ENCODE results near the gene SERP2. TPM values are rescaled to one million over a fixed set of nuclear protein-coding genes. Genes with fewer than 3 reads are reported as not detected.

The SERP2 gene
- total RNA-seq, 1 experiment from 2014 or later = not detected

GRCh38 chr13:44365899-44366298 lies 7.7 kb upstream of the SERP2 start:
- peaks cover 53% of the 10 kb centered on the region for H3K4me1 Mint-ChIP-seq (ENCODE audit: low read depth, unreplicated experiment)
- Histone ChIP-seq H3K27me3 (replicated peaks; ENCODE audit: control insufficient read depth, insufficient read depth, low read length) (no peaks in the 10 kb centered on the region), H3K4me1 (peaks cover 87% of the 10 kb centered on the region), H3K36me3 (ENCODE audit: control insufficient read depth, insufficient read depth, low read length) (no peaks in the 10 kb centered on the region), H3K9me3 (no peaks in the 10 kb centered on the region), H3K4me3 (ENCODE audit: low read depth, low read length) (no peak overlapping the region)
- DNase-seq = no peak
- POLR2A ChIA-PET = interaction anchor here (3.0 kb wide), 1 partner anchor 71 kb away, joined by 11 read pairs; no protein-coding TSS in a partner anchor
- no peaks in the 10 kb centered on the region for H3K36me3 Mint-ChIP-seq (ENCODE audit: insufficient read depth, unreplicated experiment)
- BruUV-seq (replicated peaks) = no TSS peak
- no peak overlapping the region for H3K27ac Mint-ChIP-seq (ENCODE audit: unreplicated experiment)
- TF ChIP-seq, protein P1, sequence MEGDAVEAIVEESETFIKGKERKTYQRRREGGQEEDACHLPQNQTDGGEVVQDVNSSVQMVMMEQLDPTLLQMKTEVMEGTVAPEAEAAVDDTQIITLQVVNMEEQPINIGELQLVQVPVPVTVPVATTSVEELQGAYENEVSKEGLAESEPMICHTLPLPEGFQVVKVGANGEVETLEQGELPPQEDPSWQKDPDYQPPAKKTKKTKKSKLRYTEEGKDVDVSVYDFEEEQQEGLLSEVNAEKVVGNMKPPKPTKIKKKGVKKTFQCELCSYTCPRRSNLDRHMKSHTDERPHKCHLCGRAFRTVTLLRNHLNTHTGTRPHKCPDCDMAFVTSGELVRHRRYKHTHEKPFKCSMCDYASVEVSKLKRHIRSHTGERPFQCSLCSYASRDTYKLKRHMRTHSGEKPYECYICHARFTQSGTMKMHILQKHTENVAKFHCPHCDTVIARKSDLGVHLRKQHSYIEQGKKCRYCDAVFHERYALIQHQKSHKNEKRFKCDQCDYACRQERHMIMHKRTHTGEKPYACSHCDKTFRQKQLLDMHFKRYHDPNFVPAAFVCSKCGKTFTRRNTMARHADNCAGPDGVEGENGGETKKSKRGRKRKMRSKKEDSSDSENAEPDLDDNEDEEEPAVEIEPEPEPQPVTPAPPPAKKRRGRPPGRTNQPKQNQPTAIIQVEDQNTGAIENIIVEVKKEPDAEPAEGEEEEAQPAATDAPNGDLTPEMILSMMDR (IDR thresholded peaks at IDR 0.05; ENCODE audit: insufficient read depth in 1 of 2, low read depth in 1 of 2, low read length in 1 of 2, severe bottlenecking in 1 of 2, unreplicated experiment in 1 of 2) = no peak
- H3K27me3 Mint-ChIP-seq (ENCODE audit: insufficient read depth, unreplicated experiment) = no peaks in the 10 kb centered on the region
- H3K4me3 Mint-ChIP-seq (ENCODE audit: unreplicated experiment) = no peak overlapping the region
- H3K9me3 Mint-ChIP-seq (ENCODE audit: unreplicated experiment) = no peaks in the 10 kb centered on the region
- intact Hi-C loops (cut with micrococcal nuclease; ENCODE audit: unreplicated experiment) = loop anchor here (5.0 kb wide), 3 partner anchors 84 to 314 kb away; no protein-coding TSS in a partner anchor
- CTCF ChIA-PET = no interaction called here

DNA sequence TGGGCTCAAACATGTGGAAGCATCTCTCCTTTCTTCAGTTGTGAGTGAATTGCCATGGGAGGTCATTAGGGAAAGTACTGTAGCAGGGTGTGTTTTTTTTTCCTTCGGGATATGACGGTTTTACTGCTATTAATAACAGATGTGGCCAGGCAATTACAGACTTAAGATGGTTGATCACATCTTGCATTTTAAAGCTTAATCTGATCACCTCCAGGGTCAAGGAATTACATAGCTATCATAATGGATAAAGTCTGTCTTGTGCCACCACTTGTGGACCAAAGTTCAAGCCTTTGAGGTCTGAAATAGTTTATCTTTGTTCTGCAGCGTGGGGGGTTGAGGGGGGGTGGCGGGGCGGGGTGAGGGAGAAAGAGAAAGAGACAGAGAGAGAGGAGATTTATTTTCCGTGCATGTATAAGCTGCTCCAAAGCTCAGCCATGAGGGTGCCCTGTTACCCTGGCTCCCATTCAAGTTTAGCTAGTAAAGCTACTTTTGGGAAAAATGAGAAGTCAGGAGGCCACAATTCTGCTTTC lies 5.5 kb upstream of the SERP2 start:
- Histone ChIP-seq H3K27me3 (replicated peaks; ENCODE audit: control insufficient read depth, insufficient read depth, low read length) (no peaks in the 10 kb centered on the region), H3K9me3 (no peaks in the 10 kb centered on the region), H3K4me1 (peaks cover 82% of the 10 kb centered on the region), H3K4me3 (ENCODE audit: low read depth, low read length) (no peak overlapping the region), H3K36me3 (ENCODE audit: control insufficient read depth, insufficient read depth, low read length) (no peaks in the 10 kb centered on the region)
- intact Hi-C loops (cut with micrococcal nuclease; ENCODE audit: unreplicated experiment) = loop anchor here (1.0 to 5.0 kb wide), 6 partner anchors 19 to 316 kb away; no protein-coding TSS in a partner anchor
- Mint-ChIP-seq H3K4me1 (ENCODE audit: low read depth, unreplicated experiment) (peaks cover 66% of the 10 kb centered on the region), H3K9me3 (ENCODE audit: unreplicated experiment) (no peaks in the 10 kb centered on the region), H3K27ac (ENCODE audit: unreplicated experiment) (peak overlapping the region; percentile 62), H3K27me3 (ENCODE audit: insufficient read depth, unreplicated experiment) (no peaks in the 10 kb centered on the region), H3K36me3 (ENCODE audit: insufficient read depth, unreplicated experiment) (no peaks in the 10 kb centered on the region), H3K4me3 (ENCODE audit: unreplicated experiment) (peak overlapping the region; percentile 50)
- BruUV-seq (replicated peaks) = no TSS peak
- CTCF ChIA-PET = interaction anchor here (0.7 to 1.6 kb wide), 7 partner anchors 12 to 173 kb away, joined by 3 to 10 read pairs (median 4); no protein-coding TSS in a partner anchor
- peak; percentile 53 to 62 for DNase-seq
- TF ChIP-seq, protein P1 (IDR thresholded peaks at IDR 0.05; ENCODE audit: insufficient read depth in 1 of 2, low read depth in 1 of 2, low read length in 1 of 2, severe bottlenecking in 1 of 2, unreplicated experiment in 1 of 2) = no peak
- POLR2A ChIA-PET = interaction anchor here (0.6 to 2.9 kb wide), 5 partner anchors 19 to 226 kb away, joined by 6 to 44 read pairs (median 8); no protein-coding TSS in a partner anchor

DNA sequence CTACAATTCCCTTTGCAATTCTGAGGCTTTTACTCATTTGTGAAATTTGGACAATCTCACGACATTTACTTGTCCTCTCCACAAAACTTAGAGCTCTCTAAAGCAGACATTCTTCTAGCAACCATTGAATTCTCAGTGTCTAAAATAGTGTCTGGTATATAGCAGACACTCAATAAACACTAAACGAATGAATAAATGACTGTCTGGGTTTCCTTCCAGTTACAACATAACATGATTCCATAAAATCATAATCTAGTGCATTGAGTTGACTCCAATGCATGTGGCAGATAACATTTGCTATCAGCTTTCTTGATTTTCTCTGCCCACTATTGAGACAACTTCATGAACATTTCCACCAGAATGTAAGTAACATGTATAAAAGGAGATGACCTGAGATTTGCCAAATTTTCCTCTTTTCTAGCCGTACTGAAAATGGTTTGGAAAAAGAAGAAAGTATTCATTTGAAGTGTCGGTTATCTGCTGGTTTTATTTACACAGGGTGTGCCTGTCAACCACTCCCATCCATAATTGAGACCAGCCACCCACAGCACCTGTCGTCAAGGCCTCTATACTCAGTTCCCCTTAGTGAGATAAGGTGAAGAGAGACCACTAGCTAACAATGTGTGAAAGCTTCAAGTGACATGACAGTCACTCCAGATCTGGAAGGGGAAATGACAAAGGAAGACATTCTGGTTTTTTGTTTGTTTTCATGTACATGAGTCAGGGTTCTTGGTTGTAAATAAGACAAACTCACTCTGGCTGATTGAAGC lies 4.8 kb upstream of the SERP2 start:
- Mint-ChIP-seq H3K36me3 (ENCODE audit: insufficient read depth, unreplicated experiment) (no peaks in the 10 kb centered on the region), H3K27me3 (ENCODE audit: insufficient read depth, unreplicated experiment) (no peaks in the 10 kb centered on the region), H3K4me3 (ENCODE audit: unreplicated experiment) (peak overlapping the region; percentile 50), H3K9me3 (ENCODE audit: unreplicated experiment) (no peaks in the 10 kb centered on the region), H3K27ac (ENCODE audit: unreplicated experiment) (peak overlapping the region; percentile 62), H3K4me1 (ENCODE audit: low read depth, unreplicated experiment) (peaks cover 59% of the 10 kb centered on the region)
- H3K27me3 ChIP-seq (replicated peaks; ENCODE audit: control insufficient read depth, insufficient read depth, low read length) = no peaks in the 10 kb centered on the region
- no peak overlapping the region for H3K4me3 ChIP-seq (ENCODE audit: low read depth, low read length)
- peak; percentile 75 to 91 for DNase-seq
- CTCF ChIA-PET = interaction anchor here (0.5 to 1.6 kb wide), 6 partner anchors 11 to 173 kb away, joined by 3 to 7 read pairs (median 4); no protein-coding TSS in a partner anchor
- intact Hi-C loops (cut with micrococcal nuclease; ENCODE audit: unreplicated experiment) = loop anchor here (1.0 to 5.0 kb wide), 8 partner anchors 19 to 316 kb away; no protein-coding TSS in a partner anchor
- H3K9me3 ChIP-seq = no peaks in the 10 kb centered on the region
- peaks cover 76% of the 10 kb centered on the region for H3K4me1 ChIP-seq
- TF ChIP-seq, protein P1 (IDR thresholded peaks at IDR 0.05; ENCODE audit: insufficient read depth in 1 of 2, low read depth in 1 of 2, low read length in 1 of 2, severe bottlenecking in 1 of 2, unreplicated experiment in 1 of 2) = no peak
- no peaks in the 10 kb centered on the region for H3K36me3 ChIP-seq (ENCODE audit: control insufficient read depth, insufficient read depth, low read length)
- POLR2A ChIA-PET = interaction anchor here (1.0 to 2.9 kb wide), 5 partner anchors 18 to 228 kb away, joined by 3 to 44 read pairs (median 8); no protein-coding TSS in a partner anchor
- BruUV-seq (replicated peaks) = TSS peak; percentile 93

Measured in Caco-2 (cell line).